Tibial nerve (tissue), 3 donors: Measurements from ENCODE around the gene ADAMTS9.

Source experiments
- POLR2A ChIP-seq, 2 donors: fragments of 450-650 bp; IDR thresholded peaks; one replicate each; pipeline ENCODE4 v1.6.1; 2017; ENCODE audit warnings: antibody characterized with exemption in 2 of 2, mild to moderate bottlenecking in 2 of 2, moderate library complexity in 2 of 2
- TF ChIP-seq, protein P1 (sequence below), 5 experiments: fragments of 200-600 bp in 3 of 5; fragments of 450-650 bp in 2 of 5; sonication (generic) in 3 of 5; IDR thresholded peaks; one replicate each; pipeline ENCODE4 v1.5.1; 2016 to 2019; ENCODE audit warnings: antibody characterized with exemption in 5 of 5, mild to moderate bottlenecking in 3 of 5, moderate library complexity in 2 of 5

DNA sequence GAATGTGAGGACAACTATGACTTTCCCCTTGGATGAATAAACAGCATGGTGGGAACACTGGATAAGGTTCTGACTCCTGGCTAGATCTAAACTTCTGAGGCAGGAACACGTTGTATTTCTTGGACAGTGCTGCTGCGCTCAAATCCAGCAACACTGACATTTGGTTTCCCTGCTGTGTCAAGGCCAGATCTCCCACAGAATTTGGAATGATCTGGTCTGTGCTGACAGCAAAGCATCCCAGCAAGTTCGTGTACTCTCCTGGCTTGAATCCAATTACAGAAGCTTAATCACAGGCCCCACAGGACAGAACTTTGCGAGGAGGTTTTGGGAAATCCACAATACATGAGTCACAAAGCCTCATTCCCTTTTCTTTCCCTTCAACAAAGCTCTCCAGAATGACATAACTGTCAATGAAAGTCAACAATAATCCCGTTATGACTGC, 92.5 kb downstream of the ADAMTS9 start:
- TF ChIP-seq, protein P1, sequence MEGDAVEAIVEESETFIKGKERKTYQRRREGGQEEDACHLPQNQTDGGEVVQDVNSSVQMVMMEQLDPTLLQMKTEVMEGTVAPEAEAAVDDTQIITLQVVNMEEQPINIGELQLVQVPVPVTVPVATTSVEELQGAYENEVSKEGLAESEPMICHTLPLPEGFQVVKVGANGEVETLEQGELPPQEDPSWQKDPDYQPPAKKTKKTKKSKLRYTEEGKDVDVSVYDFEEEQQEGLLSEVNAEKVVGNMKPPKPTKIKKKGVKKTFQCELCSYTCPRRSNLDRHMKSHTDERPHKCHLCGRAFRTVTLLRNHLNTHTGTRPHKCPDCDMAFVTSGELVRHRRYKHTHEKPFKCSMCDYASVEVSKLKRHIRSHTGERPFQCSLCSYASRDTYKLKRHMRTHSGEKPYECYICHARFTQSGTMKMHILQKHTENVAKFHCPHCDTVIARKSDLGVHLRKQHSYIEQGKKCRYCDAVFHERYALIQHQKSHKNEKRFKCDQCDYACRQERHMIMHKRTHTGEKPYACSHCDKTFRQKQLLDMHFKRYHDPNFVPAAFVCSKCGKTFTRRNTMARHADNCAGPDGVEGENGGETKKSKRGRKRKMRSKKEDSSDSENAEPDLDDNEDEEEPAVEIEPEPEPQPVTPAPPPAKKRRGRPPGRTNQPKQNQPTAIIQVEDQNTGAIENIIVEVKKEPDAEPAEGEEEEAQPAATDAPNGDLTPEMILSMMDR (IDR thresholded peaks at IDR 0.05): no peak
- TF ChIP-seq POLR2A (IDR thresholded peaks at IDR 0.05): no peak
